Osteocyte (in vitro differentiated cells): ENCODE measurements around the gene BEND7. TPM values are rescaled to one million over a fixed set of nuclear protein-coding genes. Genes with fewer than 3 reads are reported as not detected.

ENCODE experiments used
- DNase-seq: peaks from one replicate; pipeline ENCODE4 v3.0.0; 2021; ENCODE audit warnings: mixed read lengths; ENCODE audit not compliant: unreplicated experiment; ENCODE audit errors: extremely low spot score
- H3K27ac Mint-ChIP-seq: one replicate; pipeline ENCODE4 v1.8.0; 2021; ENCODE audit warnings: mild to moderate bottlenecking, mixed read lengths; ENCODE audit not compliant: unreplicated experiment
- H3K27me3 Mint-ChIP-seq: one replicate; pipeline ENCODE4 v1.8.0; 2021; ENCODE audit warnings: mixed read lengths; ENCODE audit not compliant: unreplicated experiment
- H3K36me3 Mint-ChIP-seq: one replicate; pipeline ENCODE4 v1.8.0; 2021; ENCODE audit warnings: mixed read lengths; ENCODE audit not compliant: unreplicated experiment
- H3K4me1 Mint-ChIP-seq: one replicate; pipeline ENCODE4 v1.8.0; 2021; ENCODE audit warnings: mixed read lengths; ENCODE audit not compliant: unreplicated experiment
- H3K4me3 Mint-ChIP-seq: one replicate; pipeline ENCODE4 v1.8.0; 2021; ENCODE audit warnings: mild to moderate bottlenecking, moderate library complexity, mixed read lengths; ENCODE audit not compliant: unreplicated experiment
- H3K9me3 Mint-ChIP-seq: one replicate; pipeline ENCODE4 v1.8.0; 2021; ENCODE audit warnings: mixed read lengths; ENCODE audit not compliant: unreplicated experiment
- total RNA-seq: library from RNA; stranded (reverse); gene quantifications from 2 replicates; pipeline ENCODE4 v1.2.1, GENCODE V29; 2021
- TF ChIP-seq, protein P1 (sequence below): fragments of 200-600 bp; sonication (generic); IDR thresholded peaks from 2 replicates; pipeline ENCODE4 v1.5.0; 2021; ENCODE audit warnings: antibody characterized with exemption, mild to moderate bottlenecking, moderate library complexity

BEND7 gene
- total RNA-seq, 1 donor from 2014 or later, result 12.4 TPM

DNA sequence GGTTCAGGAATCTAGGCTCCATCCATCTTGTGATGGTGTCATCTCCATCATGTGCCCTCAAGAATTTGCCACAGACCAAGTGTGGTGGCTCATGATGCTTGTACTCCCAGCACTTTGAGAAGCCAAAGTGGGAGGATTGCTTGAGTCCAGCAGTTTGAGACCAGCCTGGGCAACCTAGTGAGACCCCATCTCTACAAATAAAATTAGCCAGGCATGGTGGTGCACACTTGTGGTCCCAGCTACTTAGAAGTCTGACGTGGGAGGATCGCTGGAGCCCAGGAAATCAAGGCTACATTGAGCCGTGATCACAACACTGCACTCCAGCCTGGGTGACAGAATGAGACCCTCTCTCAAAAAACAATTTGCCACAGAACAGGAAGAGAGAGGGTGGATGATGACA lies 127.7 kb downstream of the BEND7 start:
- H3K36me3 Mint-ChIP-seq, result no peaks in the 10 kb centered on the region
- H3K27me3 Mint-ChIP-seq, result peaks cover 26% of the 10 kb centered on the region
- H3K4me1 Mint-ChIP-seq, result no peaks in the 10 kb centered on the region
- no peak overlapping the region for H3K4me3 Mint-ChIP-seq
- no peak for DNase-seq
- H3K9me3 Mint-ChIP-seq, result peaks cover 8% of the 10 kb centered on the region
- H3K27ac Mint-ChIP-seq, result no peak overlapping the region
- TF ChIP-seq, protein P1, sequence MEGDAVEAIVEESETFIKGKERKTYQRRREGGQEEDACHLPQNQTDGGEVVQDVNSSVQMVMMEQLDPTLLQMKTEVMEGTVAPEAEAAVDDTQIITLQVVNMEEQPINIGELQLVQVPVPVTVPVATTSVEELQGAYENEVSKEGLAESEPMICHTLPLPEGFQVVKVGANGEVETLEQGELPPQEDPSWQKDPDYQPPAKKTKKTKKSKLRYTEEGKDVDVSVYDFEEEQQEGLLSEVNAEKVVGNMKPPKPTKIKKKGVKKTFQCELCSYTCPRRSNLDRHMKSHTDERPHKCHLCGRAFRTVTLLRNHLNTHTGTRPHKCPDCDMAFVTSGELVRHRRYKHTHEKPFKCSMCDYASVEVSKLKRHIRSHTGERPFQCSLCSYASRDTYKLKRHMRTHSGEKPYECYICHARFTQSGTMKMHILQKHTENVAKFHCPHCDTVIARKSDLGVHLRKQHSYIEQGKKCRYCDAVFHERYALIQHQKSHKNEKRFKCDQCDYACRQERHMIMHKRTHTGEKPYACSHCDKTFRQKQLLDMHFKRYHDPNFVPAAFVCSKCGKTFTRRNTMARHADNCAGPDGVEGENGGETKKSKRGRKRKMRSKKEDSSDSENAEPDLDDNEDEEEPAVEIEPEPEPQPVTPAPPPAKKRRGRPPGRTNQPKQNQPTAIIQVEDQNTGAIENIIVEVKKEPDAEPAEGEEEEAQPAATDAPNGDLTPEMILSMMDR, result no peak

DNA sequence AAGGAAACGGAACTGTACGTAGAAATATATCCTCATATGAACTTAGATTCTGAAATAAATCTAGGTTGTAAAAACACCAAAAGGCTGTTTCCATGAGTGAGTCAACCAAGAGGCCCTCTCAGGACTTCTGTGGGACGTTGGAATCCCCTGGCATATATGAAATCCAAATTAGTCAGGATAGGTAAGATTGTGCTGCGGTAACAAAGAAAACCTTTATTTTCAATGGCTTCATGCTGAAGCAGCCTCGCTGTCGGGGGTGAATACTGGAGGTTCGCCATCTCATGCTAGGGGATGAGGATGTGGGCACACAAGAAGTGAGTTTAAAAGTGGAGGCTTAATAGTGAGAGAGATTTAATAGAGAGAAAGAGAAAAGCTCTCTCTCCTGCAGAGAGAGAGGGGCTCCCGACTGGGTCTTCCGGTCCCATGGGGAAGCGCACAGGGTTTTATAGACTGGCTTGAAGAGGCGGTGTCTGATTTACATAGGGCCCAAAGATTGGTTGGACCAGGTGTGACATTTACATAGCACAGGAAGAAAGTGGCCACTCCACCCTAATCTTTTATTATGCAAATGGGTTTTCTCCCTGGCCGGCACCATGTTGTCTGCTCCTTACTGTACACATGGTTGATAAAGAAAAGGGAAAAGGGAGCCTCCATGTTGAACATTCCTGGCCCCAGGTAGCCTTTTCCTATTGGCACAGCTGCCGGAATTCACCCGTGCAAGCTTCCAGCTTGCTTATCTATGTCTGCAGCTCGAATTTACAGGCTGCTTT lies 128.4 kb downstream of the BEND7 start:
- Mint-ChIP-seq H3K4me1 (no peaks in the 10 kb centered on the region), H3K4me3 (no peak overlapping the region), H3K27me3 (peaks cover 21% of the 10 kb centered on the region), H3K9me3 (peaks cover 8% of the 10 kb centered on the region), H3K36me3 (no peaks in the 10 kb centered on the region), H3K27ac (no peak overlapping the region)
- DNase-seq, result no peak
- TF ChIP-seq, protein P1, result no peak

DNA sequence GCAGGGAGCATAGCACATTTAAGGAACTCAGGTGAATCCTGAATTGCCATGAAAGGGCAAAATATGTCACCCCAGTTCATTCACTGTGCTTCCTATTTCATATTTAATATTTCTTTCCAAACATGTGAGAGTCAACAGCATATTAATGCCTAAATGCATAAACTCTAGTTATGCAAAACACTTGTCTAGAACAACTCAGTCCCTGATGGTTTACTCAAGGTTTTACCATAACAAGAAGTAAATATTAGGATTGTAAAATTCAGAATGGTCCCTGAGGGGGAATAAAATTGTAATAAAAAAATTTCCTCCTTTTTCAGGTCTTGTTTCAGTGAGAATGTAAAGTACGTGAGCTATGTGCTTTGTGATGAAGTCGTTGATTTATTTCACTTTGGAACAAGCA lies 129.1 kb downstream of the BEND7 start:
- DNase-seq, result no peak
- H3K27me3 Mint-ChIP-seq, result peaks cover 21% of the 10 kb centered on the region
- H3K9me3 Mint-ChIP-seq, result peaks cover 8% of the 10 kb centered on the region
- no peaks in the 10 kb centered on the region for H3K36me3 Mint-ChIP-seq
- H3K4me1 Mint-ChIP-seq, result no peaks in the 10 kb centered on the region
- no peak overlapping the region for H3K27ac Mint-ChIP-seq
- H3K4me3 Mint-ChIP-seq, result no peak overlapping the region
- TF ChIP-seq, protein P1, result no peak

- peaks cover 8% of the 10 kb centered on the region for H3K9me3 Mint-ChIP-seq
- no peak for DNase-seq
- no peaks in the 10 kb centered on the region for H3K4me1 Mint-ChIP-seq
- no peaks in the 10 kb centered on the region for H3K36me3 Mint-ChIP-seq
- H3K27me3 Mint-ChIP-seq, result peaks cover 21% of the 10 kb centered on the region
- TF ChIP-seq, protein P1, result no peak
- H3K4me3 Mint-ChIP-seq, result no peak overlapping the region
- no peak overlapping the region for H3K27ac Mint-ChIP-seq
Observed at GRCh38 chr10:13399236-13399635, 129.6 kb downstream of the BEND7 start.

DNA sequence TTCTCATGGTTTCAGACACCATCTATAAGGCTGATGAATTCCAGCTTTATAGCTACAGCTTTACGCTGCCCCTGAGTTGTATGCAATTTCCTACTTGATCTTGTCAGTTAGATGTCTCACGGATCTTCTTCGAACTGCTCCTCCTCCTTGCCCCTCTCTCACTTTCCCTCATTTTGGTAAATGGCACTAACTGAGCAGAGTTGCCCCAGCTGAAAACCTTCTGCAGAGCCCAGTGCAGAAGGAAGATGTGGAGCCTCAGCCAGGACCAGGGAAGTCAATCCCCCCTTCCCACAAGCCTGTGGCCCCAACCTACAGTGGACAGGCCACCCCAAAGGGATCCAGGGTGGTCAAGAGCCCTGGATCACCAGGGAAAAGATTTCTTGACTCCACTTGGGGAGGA lies 131.8 kb downstream of the BEND7 start:
- H3K4me3 Mint-ChIP-seq, result no peak overlapping the region
- TF ChIP-seq, protein P1, result no peak
- no peaks in the 10 kb centered on the region for H3K4me1 Mint-ChIP-seq
- H3K27me3 Mint-ChIP-seq, result peaks cover 39% of the 10 kb centered on the region
- H3K9me3 Mint-ChIP-seq, result peaks cover 8% of the 10 kb centered on the region
- no peak overlapping the region for H3K27ac Mint-ChIP-seq
- no peaks in the 10 kb centered on the region for H3K36me3 Mint-ChIP-seq
- no peak for DNase-seq
